SJCRH30 (cell line): ENCODE measurements around the gene DST. TPM values are rescaled to one million over a fixed set of nuclear protein-coding genes. Genes with fewer than 3 reads are reported as not detected.
A peak's percentile ranks its signal among the peaks of the same experiment; 100 is the strongest.

Experiments used
- DNase-seq, 2 experiments: peaks; one replicate each; pipeline ENCODE4 v3.0.0-alpha.2; 2015 to 2020
- H3K27ac ChIP-seq: fragments of 250-450 bp; sonication (Bioruptor Pico); 2 replicates; pipeline ENCODE4 v1.5.1; 2020; ENCODE audit warnings: mild to moderate bottlenecking, moderate library complexity
- H3K27me3 ChIP-seq: fragments of 250-450 bp; sonication (Bioruptor Pico); 2 replicates; pipeline ENCODE4 v1.5.1; 2020; ENCODE audit warnings: mild to moderate bottlenecking, moderate library complexity
- H3K36me3 ChIP-seq: fragments of 250-450 bp; sonication (Bioruptor Pico); 2 replicates; pipeline ENCODE4 v1.5.1; 2020; ENCODE audit warnings: mild to moderate bottlenecking, moderate library complexity
- H3K4me1 ChIP-seq: fragments of 250-450 bp; sonication (Bioruptor Pico); 2 replicates; pipeline ENCODE4 v1.5.1; 2020; ENCODE audit warnings: mild to moderate bottlenecking, moderate library complexity
- H3K4me3 ChIP-seq: fragments of 250-450 bp; sonication (Bioruptor Pico); 2 replicates; pipeline ENCODE4 v1.5.1; 2020; ENCODE audit warnings: mild to moderate bottlenecking, moderate library complexity
- H3K9me3 ChIP-seq: fragments of 250-450 bp; sonication (Bioruptor Pico); replicated peaks from 2 replicates; pipeline ENCODE4 v1.5.1; 2020; ENCODE audit warnings: mild to moderate bottlenecking, moderate library complexity
- total RNA-seq: library from RNA; depleted of rRNA; stranded (reverse); fragments of >200 nt; shearing (Covaris generic); gene quantifications from 2 replicates; pipeline ENCODE4 v1.2.3, GENCODE V29; 2014

The DST gene
- total RNA-seq, 1 experiment from 2014 or later: 87.9 TPM

DNA sequence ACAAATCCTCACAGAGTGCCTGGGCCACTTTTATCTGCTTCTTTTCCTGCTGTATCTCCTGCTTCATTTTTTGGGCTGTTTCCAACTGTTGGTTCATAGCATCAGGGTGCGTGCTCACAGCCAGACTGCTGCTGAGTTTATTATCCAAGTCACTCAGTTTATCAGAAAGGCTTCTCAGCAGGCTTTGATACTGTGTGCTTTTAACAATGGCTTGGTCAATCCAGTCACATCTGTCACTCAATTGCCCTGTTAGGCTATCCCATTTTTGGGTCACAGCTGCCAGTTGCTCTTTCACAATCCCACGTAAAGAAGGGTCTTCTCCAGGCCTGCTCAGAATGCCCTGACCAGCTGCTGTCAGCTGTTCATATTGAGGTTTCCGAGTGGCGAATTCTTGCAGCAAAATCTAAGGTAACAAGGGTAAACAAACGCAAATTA, 87.2 kb downstream of the DST start:
- Histone ChIP-seq H3K27ac (peak overlapping the region; percentile 95), H3K4me1 (peaks cover 44% of the 10 kb centered on the region), H3K9me3 (no peaks in the 10 kb centered on the region), H3K36me3 (peaks cover 13% of the 10 kb centered on the region), H3K4me3 (peak overlapping the region; percentile 45), H3K27me3 (no peaks in the 10 kb centered on the region)
- peak; percentile 82 to 91 for DNase-seq

DNA sequence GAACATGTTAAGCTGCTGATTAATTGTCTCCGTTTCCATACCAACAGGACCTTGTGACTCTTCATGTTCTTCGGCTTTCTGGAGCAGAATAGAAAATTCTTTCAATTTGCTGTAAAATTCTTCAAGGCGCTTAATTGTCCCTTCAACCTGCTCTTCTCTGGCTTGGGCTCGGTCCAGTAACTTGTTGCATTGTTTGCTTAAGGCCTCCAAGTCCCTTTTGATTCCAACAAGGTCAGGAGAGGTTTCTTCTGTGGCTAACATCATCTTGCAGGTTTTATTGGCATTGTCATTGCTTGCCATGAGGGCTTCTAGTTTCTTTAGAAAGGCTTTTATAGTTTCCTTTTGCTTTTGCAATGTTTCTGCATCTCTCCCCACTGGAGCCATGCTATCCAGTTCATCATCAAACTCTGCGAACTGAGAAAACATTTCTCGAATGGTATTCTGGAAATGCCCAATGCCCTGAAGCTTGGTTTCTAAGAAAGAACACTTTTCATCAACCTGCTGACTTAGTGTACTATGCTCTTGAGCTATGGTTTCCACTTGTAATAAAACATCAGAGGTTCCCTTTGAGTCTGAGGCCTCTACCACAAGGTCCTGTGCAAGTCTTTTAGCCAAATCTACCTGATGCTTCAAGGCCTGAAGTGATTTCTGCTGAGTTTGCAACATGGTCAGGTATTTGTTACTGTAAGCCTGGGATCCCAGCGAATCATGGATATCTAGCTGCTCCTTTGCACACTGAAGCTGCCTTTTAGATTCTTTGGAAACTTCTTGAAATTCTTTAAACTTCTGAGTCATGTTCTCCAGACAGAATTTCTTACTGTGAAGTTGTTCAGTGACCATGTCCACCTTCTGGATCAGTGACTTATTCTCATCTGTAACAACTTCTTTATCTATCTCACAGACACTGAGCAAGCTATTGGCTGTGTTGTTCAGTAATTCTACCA, 90.2 kb downstream of the DST start:
- no peak overlapping the region for H3K27ac ChIP-seq
- H3K27me3 ChIP-seq: no peaks in the 10 kb centered on the region
- H3K4me3 ChIP-seq: no peak overlapping the region
- peaks cover 46% of the 10 kb centered on the region for H3K4me1 ChIP-seq
- 0 out of 2 replicates have a peak, but pooled peaks cover 2% of the 10 kb centered on the region for H3K36me3 ChIP-seq
- no peak for DNase-seq
- H3K9me3 ChIP-seq: no peaks in the 10 kb centered on the region

GRCh38 chr6:56551409-56552120, 91.1 kb downstream of the DST start:
- Histone ChIP-seq H3K9me3 (no peaks in the 10 kb centered on the region), H3K4me3 (no peak overlapping the region), H3K36me3 (0 out of 2 replicates have a peak, but pooled peaks cover 2% of the 10 kb centered on the region), H3K27me3 (no peaks in the 10 kb centered on the region), H3K4me1 (peaks cover 40% of the 10 kb centered on the region), H3K27ac (peak overlapping the region; percentile 15; the same call in 1 of the 2 replicates)
- peak; percentile 53 to 70 for DNase-seq

DNA sequence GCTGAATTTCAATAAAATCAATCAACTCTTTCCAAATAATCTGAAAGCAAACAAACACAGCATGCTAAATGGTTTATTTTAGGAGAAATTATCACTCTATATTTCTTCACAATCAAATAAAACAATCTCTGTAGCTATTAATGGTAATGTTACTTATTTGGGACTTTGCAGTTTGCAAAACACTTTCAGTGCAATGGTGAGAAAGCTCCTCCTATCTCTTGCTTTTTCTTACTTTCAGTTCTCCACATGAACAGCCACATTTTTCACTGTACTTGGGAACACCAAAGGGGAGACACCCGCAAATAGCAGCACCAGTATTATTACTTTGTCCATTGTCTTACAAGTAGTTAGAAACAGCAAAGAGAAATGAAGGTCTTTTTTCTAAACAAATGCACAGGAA, 92.4 kb downstream of the DST start:
- DNase-seq: no peak
- peaks cover 30% of the 10 kb centered on the region for H3K4me1 ChIP-seq
- H3K27me3 ChIP-seq: no peaks in the 10 kb centered on the region
- no peak overlapping the region for H3K27ac ChIP-seq
- no peaks in the 10 kb centered on the region for H3K9me3 ChIP-seq
- no peak overlapping the region for H3K4me3 ChIP-seq
- H3K36me3 ChIP-seq: 0 out of 2 replicates have a peak, but pooled peaks cover 2% of the 10 kb centered on the region

- DNase-seq: no peak
- Histone ChIP-seq H3K36me3 (no peaks in the 10 kb centered on the region), H3K27me3 (no peaks in the 10 kb centered on the region), H3K4me1 (peaks cover 19% of the 10 kb centered on the region), H3K9me3 (no peaks in the 10 kb centered on the region), H3K27ac (no peak overlapping the region), H3K4me3 (no peak overlapping the region)
Observed at GRCh38 chr6:56549014-56549413, 93.7 kb downstream of the DST start.

- no peak overlapping the region for H3K4me3 ChIP-seq
Observed at GRCh38 chr6:56547687-56548086, 95.0 kb downstream of the DST start.

DNA sequence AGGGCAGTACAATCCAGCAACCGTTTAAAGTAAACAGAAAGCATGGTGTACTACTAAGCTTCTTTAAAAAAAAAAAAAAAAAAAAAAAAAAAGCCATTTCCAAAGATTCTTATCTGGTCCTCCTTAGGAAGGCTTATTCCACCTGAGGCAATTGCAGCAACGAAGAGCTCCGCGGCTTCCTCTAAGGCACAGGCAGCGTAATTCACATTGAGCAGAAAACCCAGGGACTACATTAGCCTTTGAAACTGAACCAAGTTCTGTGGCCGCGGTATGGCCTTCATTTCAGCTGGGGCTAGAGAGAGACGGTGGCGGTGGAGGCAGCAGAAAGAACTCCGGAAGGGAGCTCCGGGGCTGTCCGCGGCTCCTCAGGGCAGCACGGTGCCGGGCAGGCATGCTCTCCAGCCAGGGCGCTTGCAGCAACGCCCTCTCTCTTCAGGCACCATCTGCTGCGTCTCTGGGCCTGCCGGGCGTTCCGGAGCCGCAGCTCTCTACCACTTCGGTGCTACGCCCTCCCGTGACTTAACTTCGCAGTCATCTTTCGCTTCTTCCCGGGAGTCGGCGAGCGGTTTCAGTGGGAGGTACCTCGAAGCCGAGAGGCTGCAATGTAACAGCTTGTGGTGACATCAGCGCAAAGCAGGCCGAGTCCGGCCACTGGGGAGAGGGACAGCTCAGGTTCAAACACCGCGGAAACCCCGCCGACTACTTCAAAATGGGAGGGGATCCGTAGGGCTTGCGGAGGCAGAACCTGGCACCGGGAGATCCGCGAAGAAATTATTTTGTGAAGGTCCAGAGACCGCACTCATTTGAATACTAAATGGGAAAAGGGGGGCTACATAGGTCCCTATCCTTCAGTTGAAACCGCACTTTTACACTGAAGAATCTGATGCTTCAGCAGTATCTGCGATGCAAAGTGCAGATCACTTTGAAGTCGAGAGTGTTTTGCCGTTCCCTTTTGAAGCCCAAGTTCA, 100.0 kb downstream of the DST start:
- Histone ChIP-seq H3K27me3 (no peaks in the 10 kb centered on the region), H3K36me3 (no peaks in the 10 kb centered on the region), H3K27ac (peak overlapping the region; percentile 79), H3K9me3 (no peaks in the 10 kb centered on the region), H3K4me1 (no peaks in the 10 kb centered on the region; the same call in 1 of the 2 replicates), H3K4me3 (peak overlapping the region; percentile 58)
- peak; percentile 95 for DNase-seq

More at GRCh38 chr6:56547687-56548086, 95.0 kb downstream of the DST start:
- Histone ChIP-seq H3K27me3 (no peaks in the 10 kb centered on the region), H3K36me3 (no peaks in the 10 kb centered on the region), H3K9me3 (no peaks in the 10 kb centered on the region), H3K27ac (no peak overlapping the region), H3K4me1 (peaks cover 19% of the 10 kb centered on the region)
- no peak for DNase-seq

GRCh38 chr6:56541741-56542360, 100.8 kb downstream of the DST start:
- Histone ChIP-seq H3K9me3 (no peaks in the 10 kb centered on the region), H3K27me3 (no peaks in the 10 kb centered on the region), H3K4me1 (no peaks in the 10 kb centered on the region; the same call in 1 of the 2 replicates), H3K36me3 (no peaks in the 10 kb centered on the region), H3K27ac (peak overlapping the region; percentile 79), H3K4me3 (peak overlapping the region; percentile 58)
- peak in 1 of 2 experiments; percentile 21 for DNase-seq

DNA sequence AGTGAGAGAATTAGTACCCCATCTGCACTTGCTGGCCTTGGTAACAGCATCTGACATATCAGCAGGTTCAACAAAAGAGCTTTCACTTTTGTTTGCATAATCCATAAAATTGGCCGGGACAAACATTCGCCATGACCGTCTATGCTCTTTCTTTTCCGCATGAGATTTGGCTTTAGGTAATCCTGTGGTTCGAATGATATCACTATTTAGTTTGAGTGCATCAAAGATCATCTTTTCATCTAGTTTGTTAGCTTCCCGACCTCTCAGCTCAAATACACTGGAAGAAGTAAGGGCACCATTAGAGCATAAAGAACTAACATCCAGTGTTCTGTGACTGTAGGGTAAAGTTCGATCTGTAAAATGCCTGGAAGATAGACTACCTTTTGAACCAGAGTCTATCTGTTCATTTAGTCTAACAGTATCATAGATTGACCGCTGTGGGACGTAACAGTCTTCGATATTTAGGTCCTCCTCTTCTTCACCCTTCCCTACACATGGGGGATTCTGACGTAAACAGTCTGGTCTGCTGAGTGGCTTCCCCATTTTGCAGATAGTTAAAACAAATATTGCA, 101.6 kb downstream of the DST start:
- Histone ChIP-seq H3K4me3 (peak overlapping the region; percentile 58), H3K27ac (peak overlapping the region; percentile 79), H3K36me3 (peaks cover 3% of the 10 kb centered on the region; the same call in 1 of the 2 replicates), H3K27me3 (no peaks in the 10 kb centered on the region), H3K9me3 (no peaks in the 10 kb centered on the region), H3K4me1 (no peaks in the 10 kb centered on the region; the same call in 1 of the 2 replicates)
- DNase-seq: peak in 1 of 2 experiments; percentile 37

DNA sequence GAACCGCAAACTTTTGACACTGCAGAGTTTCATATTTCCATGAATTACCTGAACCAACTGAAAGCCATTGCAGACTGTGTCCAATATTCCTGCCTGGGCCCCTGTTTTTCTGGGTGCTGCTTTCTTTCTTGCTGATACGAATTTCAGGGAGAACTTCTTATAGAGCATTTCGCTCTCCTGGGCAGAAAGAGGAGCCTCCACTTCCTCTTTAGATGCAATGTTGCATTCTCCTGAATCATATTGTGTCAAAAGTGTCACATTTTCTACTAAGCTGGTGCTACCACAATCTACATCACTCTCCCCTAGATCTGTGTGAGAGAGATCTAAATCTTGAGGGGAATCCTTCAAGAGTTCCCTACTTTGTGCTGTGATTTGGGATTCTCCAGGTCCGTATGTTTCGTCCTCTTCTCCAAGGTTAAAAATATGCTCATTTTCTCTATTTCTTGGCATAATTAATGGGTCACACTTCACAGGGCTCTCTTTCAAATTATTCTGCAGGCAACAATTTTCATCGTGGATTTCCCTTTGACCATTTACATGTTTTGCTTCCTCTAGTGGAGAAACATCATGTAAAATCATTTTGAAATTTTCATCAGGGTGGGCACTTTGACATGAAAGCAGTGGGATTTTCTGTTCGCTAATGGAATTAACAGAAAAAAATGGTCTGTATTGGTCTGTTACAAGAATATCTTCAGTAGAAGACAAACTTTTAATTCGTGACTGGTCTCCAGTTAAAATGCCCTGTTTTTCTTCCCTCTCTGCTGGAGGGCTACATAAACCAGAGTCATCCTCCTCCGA, 102.3 kb downstream of the DST start:
- H3K4me3 ChIP-seq: peak overlapping the region; percentile 58
- H3K4me1 ChIP-seq: no peaks in the 10 kb centered on the region; the same call in 1 of the 2 replicates
- peaks cover 10% of the 10 kb centered on the region for H3K36me3 ChIP-seq
- H3K27ac ChIP-seq: peak overlapping the region; percentile 79
- peak in 1 of 2 experiments; percentile 20 for DNase-seq
- no peaks in the 10 kb centered on the region for H3K27me3 ChIP-seq
- no peaks in the 10 kb centered on the region for H3K9me3 ChIP-seq

- DNase-seq: peak in 1 of 2 experiments; percentile 10
- H3K27ac ChIP-seq: no peak overlapping the region; the same call in 1 of the 2 replicates
- H3K9me3 ChIP-seq: no peaks in the 10 kb centered on the region
- H3K36me3 ChIP-seq: peaks cover 18% of the 10 kb centered on the region
- H3K4me3 ChIP-seq: peak overlapping the region; percentile 58
- H3K27me3 ChIP-seq: no peaks in the 10 kb centered on the region
- H3K4me1 ChIP-seq: no peaks in the 10 kb centered on the region; the same call in 1 of the 2 replicates
Observed at GRCh38 chr6:56539527-56540105, 103.1 kb downstream of the DST start.

DNA sequence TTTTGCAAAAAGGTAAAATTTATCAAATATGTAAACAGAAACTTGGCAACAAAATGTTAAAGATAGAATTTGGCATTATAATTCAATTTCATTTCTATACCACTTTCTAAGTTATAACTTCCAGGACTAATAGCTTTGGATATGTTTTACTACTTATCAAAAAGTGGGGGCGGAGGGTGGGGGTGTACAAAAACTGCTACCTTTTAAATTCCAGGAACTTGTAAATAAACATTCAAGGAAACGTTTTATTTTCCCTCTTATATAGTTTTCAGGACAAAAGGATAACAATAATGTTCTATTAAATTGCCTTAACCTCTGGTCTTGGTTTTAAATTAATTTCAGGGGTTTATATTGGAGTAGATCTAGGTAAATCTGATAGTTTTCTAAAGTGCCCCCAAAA, 103.8 kb downstream of the DST start:
- no peak for DNase-seq
- Histone ChIP-seq H3K9me3 (no peaks in the 10 kb centered on the region), H3K27ac (no peak overlapping the region), H3K4me3 (no peak overlapping the region; the same call in 1 of the 2 replicates), H3K4me1 (no peaks in the 10 kb centered on the region; the same call in 1 of the 2 replicates), H3K27me3 (no peaks in the 10 kb centered on the region), H3K36me3 (peaks cover 18% of the 10 kb centered on the region)
